HCT116 (cell line): Measurements from ENCODE around the gene MAP2K1. TPM values are rescaled to one million over a fixed set of nuclear protein-coding genes. Genes with fewer than 3 reads are reported as not detected.

ENCODE experiments used
- ATAC-seq: fragments of 200-7000 bp; cut with Tn5 transposase; 2 replicates; pipeline ENCODE4 v1.9.1; 2020; ENCODE audit warnings: mild to moderate bottlenecking, moderate library complexity
- BruUV-seq: library from RNA; stranded (reverse); fragments of 400-500 nt; replicated peaks from 2 replicates; lab custom pipeline; 2021; lab: Mats Ljungman, UMichigan
- CTCF ChIA-PET: fragments of 300-600 bp; sonication (Branson Sonifier 250); formaldehyde crosslinking; loops from one replicate; lab custom pipeline; 2021; ENCODE audit warnings: antibody characterized with exemption; lab: Charles Lee
- POLR2A ChIA-PET: fragments of 300-600, 350-600 bp; sonication (Branson Sonifier 250); formaldehyde crosslinking; loops from one replicate; lab custom pipeline; 2021; ENCODE audit warnings: antibody characterized with exemption; lab: Charles Lee
- RAD21 ChIA-PET, 2 experiments: fragments of 300-600 bp; sonication (Branson Sonifier 250); formaldehyde crosslinking; loops; one replicate each; lab custom pipeline; 2023; ENCODE audit warnings: low total read pairs in 2 of 2; ENCODE audit not compliant: uncharacterized antibody in 2 of 2, unreplicated experiment in 2 of 2, low non-redundant PET in 1 of 2; lab: Charles Lee
- DNase-seq: peaks from one replicate; pipeline ENCODE4 v3.0.0-alpha.2; 2010; ENCODE audit warnings: low read depth, low spot score
- H2AFZ ChIP-seq: fragments of 200-600 bp; shearing (Covaris generic), sonication (generic); 2 replicates; pipeline ENCODE4 v1.6.1; 2017; ENCODE audit warnings: low read depth, mixed run types, mixed read lengths, antibody characterized with exemption, low read length; ENCODE audit not compliant: poor library complexity, severe bottlenecking
- H3K27ac ChIP-seq: 2 replicates; pipeline ENCODE4 v1.5.1; 2012; ENCODE audit warnings: low read depth, low read length
- H3K27me3 ChIP-seq: fragments of 200-600 bp; sonication (generic); 2 replicates; pipeline ENCODE4 v1.6.1; 2016; ENCODE audit warnings: mixed run types, low read length, mixed read lengths; ENCODE audit not compliant: insufficient read depth
- H3K36me3 ChIP-seq, 2 experiments: fragments of 200-500 bp in 1 of 2; fragments of 200-600 bp in 1 of 2; sonication (Bioruptor generic) in 1 of 2; sonication (generic) in 1 of 2; 2 replicates each; pipeline versions ENCODE4 v1.5.1 to v1.6.1; 2014 to 2016; ENCODE audit warnings: low read length in 2 of 2, inconsistent platforms in 1 of 2, mixed read lengths in 1 of 2, mixed run types in 1 of 2; ENCODE audit not compliant: insufficient read depth in 2 of 2, control insufficient read depth in 1 of 2
- H3K4me1 ChIP-seq, 2 experiments: fragments of 200-600 bp in 1 of 2; sonication (generic) in 1 of 2; 2 replicates each; pipeline versions ENCODE4 v1.5.1 to v1.6.1; 2012 to 2017; ENCODE audit warnings: low read length in 2 of 2, inconsistent platforms in 1 of 2, mild to moderate bottlenecking in 1 of 2, mixed read lengths in 1 of 2, mixed run types in 1 of 2, moderate library complexity in 1 of 2; ENCODE audit not compliant: insufficient read depth in 2 of 2, control insufficient read depth in 1 of 2
- H3K4me2 ChIP-seq: fragments of 200-600 bp; sonication (generic); 2 replicates; pipeline ENCODE4 v1.6.1; 2017; ENCODE audit warnings: mixed run types, low read length, mixed read lengths
- H3K4me3 ChIP-seq, 2 experiments: fragments of 200-600 bp in 1 of 2; sonication (generic) in 1 of 2; replicated peaks in 1 of 2; 2 replicates each; pipeline ENCODE4 v1.5.1; 2011 to 2016; ENCODE audit warnings: low read length in 2 of 2, control low read depth in 1 of 2, low read depth in 1 of 2, mild to moderate bottlenecking in 1 of 2, mixed read lengths in 1 of 2, mixed run types in 1 of 2
- H3K79me2 ChIP-seq: fragments of 200-600 bp; sonication (generic); 2 replicates; pipeline ENCODE4 v1.6.1; 2017; ENCODE audit warnings: mild to moderate bottlenecking, mixed run types, low read length, moderate library complexity, mixed read lengths; ENCODE audit not compliant: insufficient read depth
- H3K9ac ChIP-seq: fragments of 200-600 bp; sonication (generic); 2 replicates; pipeline ENCODE4 v1.6.1; 2016; ENCODE audit warnings: low read length, mixed read lengths
- H3K9me2 ChIP-seq: fragments of 200-600 bp; sonication (generic), shearing (Covaris generic); 2 replicates; pipeline ENCODE4 v1.6.1; 2017; ENCODE audit warnings: mixed run types, mild to moderate bottlenecking, moderate library complexity; ENCODE audit not compliant: insufficient read depth
- H3K9me3 ChIP-seq, 2 experiments: fragments of 200-500 bp in 1 of 2; fragments of 200-600 bp in 1 of 2; sonication (Bioruptor generic) in 1 of 2; sonication (generic) in 1 of 2; 2 replicates each; pipeline ENCODE4 v1.6.1; 2014 to 2017; ENCODE audit warnings: low read length in 2 of 2, mixed read lengths in 2 of 2, inconsistent platforms in 1 of 2, low read depth in 1 of 2, mild to moderate bottlenecking in 1 of 2, mixed run types in 1 of 2, moderate library complexity in 1 of 2; ENCODE audit not compliant: control insufficient read depth in 1 of 2, insufficient read depth in 1 of 2
- H4K20me1 ChIP-seq: fragments of 200-600 bp; sonication (generic), shearing (Covaris generic); 2 replicates; pipeline ENCODE4 v1.6.1; 2017; ENCODE audit warnings: mixed run types, mild to moderate bottlenecking, moderate library complexity; ENCODE audit not compliant: insufficient read depth
- ATF3 ChIP-seq: IDR thresholded peaks from 2 replicates; pipeline ENCODE4 v1.6.1; 2012
- CBX3 ChIP-seq: IDR thresholded peaks from 2 replicates; pipeline ENCODE4 v1.6.1; 2012; ENCODE audit warnings: low read depth
- CEBPB ChIP-seq: IDR thresholded peaks from 2 replicates; pipeline ENCODE4 v1.6.1; 2012; ENCODE audit warnings: low read depth
- EZH2 ChIP-seq: fragments of 200-600 bp; sonication (generic); IDR thresholded peaks from 2 replicates; pipeline ENCODE4 v1.6.1; 2017; ENCODE audit warnings: antibody characterized with exemption, mixed run types
- POLR2A ChIP-seq: IDR thresholded peaks from 2 replicates; pipeline ENCODE4 v1.7.0; 2011; ENCODE audit warnings: borderline replicate concordance; ENCODE audit not compliant: insufficient read depth, insufficient read length; ENCODE audit errors: extremely low read depth
- POLR2AphosphoS5 ChIP-seq: IDR thresholded peaks from 2 replicates; pipeline ENCODE4 v1.6.1; 2011; ENCODE audit warnings: mild to moderate bottlenecking, low read depth, low read length, moderate library complexity
- SIN3A ChIP-seq: IDR thresholded peaks from 2 replicates; pipeline ENCODE4 v1.6.1; 2012; ENCODE audit warnings: low read depth
- SP1 ChIP-seq: IDR thresholded peaks from 2 replicates; pipeline ENCODE4 v1.6.1; 2012; ENCODE audit warnings: low read depth
- SRF ChIP-seq: IDR thresholded peaks from 2 replicates; pipeline ENCODE4 v1.6.1; 2012; ENCODE audit warnings: low read depth
- TCF7L2 ChIP-seq: IDR thresholded peaks from 2 replicates; pipeline ENCODE4 v1.7.0; 2011; ENCODE audit warnings: borderline replicate concordance, inconsistent platforms; ENCODE audit not compliant: insufficient read depth, insufficient read length; ENCODE audit errors: extremely low read depth
- ZNF274 ChIP-seq: fragments of 200-500 bp; sonication (Bioruptor generic); IDR thresholded peaks from 2 replicates; pipeline ENCODE4 v1.6.1; 2014; ENCODE audit warnings: mild to moderate bottlenecking, low read depth, low read length, inconsistent platforms
- intact Hi-C: fragments of 100-400 bp; cut with micrococcal nuclease; formaldehyde crosslinking; loops from 2 replicates; pipeline ENCODE4 v1.10.0; 2022
- total RNA-seq: library from RNA; stranded (reverse); gene quantifications from one replicate; pipeline ENCODE4 v1.2.1, GENCODE V29; 2021; ENCODE audit not compliant: unreplicated experiment
- TF ChIP-seq, protein P1 (sequence below): IDR thresholded peaks from 2 replicates; pipeline ENCODE4 v1.6.1; 2012
- TF ChIP-seq, protein P2 (sequence below), 3 experiments: fragments of 200-600 bp in 1 of 3; sonication (generic) in 1 of 3; IDR thresholded peaks in 2 of 3; conservative IDR thresholded peaks in 1 of 3; 2 replicates each; pipeline ENCODE4 v1.5.1; 2012 to 2017; ENCODE audit warnings: low read depth in 2 of 3, low read length in 2 of 3, antibody characterized with exemption in 1 of 3, borderline replicate concordance in 1 of 3, control low read depth in 1 of 3, mild to moderate bottlenecking in 1 of 3, mixed read lengths in 1 of 3, mixed run types in 1 of 3, moderate library complexity in 1 of 3; ENCODE audit not compliant: insufficient read depth in 1 of 3

The MAP2K1 gene
- total RNA-seq, 1 experiment from 2014 or later, result 52.3 TPM

GRCh38 chr15:66489179-66489791 is 102.6 kb downstream of the MAP2K1 start (continued):
- TF ChIP-seq TCF7L2, result no peak
- TF ChIP-seq CBX3, result no peak
- TF ChIP-seq SRF, result no peak

DNA sequence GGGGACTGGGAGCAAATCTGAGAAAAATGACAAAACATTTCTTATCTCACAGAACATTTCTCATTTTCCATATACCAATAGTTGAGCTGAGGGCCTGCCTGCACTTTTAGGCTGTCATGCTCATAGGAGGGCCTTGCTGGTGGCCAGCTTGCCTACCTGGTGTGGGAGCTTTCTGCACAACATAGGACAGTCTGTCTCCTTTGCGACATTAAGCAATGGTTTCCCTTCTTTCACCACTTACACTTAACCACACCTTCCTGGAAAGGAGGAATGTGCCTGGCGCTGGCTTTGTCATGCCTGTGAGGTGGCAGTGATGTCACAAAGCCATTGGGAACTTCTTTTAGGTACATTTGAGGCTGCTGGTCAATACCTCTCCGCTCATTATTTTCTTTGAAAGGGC is 105.1 kb downstream of the MAP2K1 start:
- H3K4me3 ChIP-seq, result no peak overlapping the region
- H3K9me2 ChIP-seq, result no peaks in the 10 kb centered on the region
- ChIA-PET RAD21 (no interaction called here), CTCF (no interaction called here), POLR2A (interaction anchor here (1.1 kb wide), 1 partner anchor 13 kb away, joined by 3 read pairs; the partner anchor contains the start of gene ZWILCH)
- peaks cover 41 to 50% of the 10 kb centered on the region in 2 experiments for H3K36me3 ChIP-seq
- H2AFZ ChIP-seq, result no peak overlapping the region
- no peak overlapping the region for H3K27ac ChIP-seq
- no peaks in the 10 kb centered on the region for H4K20me1 ChIP-seq
- intact Hi-C loops, result no loop called here
- H3K79me2 ChIP-seq, result peaks cover 34% of the 10 kb centered on the region
- no peak for TF ChIP-seq ATF3
- no peak for TF ChIP-seq POLR2AphosphoS5
- no peak for TF ChIP-seq SRF
- TF ChIP-seq, protein P1, sequence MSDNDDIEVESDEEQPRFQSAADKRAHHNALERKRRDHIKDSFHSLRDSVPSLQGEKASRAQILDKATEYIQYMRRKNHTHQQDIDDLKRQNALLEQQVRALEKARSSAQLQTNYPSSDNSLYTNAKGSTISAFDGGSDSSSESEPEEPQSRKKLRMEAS, result no peak
- no peak for TF ChIP-seq SP1
- TF ChIP-seq, protein P2, sequence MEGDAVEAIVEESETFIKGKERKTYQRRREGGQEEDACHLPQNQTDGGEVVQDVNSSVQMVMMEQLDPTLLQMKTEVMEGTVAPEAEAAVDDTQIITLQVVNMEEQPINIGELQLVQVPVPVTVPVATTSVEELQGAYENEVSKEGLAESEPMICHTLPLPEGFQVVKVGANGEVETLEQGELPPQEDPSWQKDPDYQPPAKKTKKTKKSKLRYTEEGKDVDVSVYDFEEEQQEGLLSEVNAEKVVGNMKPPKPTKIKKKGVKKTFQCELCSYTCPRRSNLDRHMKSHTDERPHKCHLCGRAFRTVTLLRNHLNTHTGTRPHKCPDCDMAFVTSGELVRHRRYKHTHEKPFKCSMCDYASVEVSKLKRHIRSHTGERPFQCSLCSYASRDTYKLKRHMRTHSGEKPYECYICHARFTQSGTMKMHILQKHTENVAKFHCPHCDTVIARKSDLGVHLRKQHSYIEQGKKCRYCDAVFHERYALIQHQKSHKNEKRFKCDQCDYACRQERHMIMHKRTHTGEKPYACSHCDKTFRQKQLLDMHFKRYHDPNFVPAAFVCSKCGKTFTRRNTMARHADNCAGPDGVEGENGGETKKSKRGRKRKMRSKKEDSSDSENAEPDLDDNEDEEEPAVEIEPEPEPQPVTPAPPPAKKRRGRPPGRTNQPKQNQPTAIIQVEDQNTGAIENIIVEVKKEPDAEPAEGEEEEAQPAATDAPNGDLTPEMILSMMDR (IDR thresholded peaks at IDR 0.05 in 2 of 3, conservative IDR thresholded peaks at IDR 0.05 in 1 of 3; ENCODE audit: borderline replicate concordance in 1 of 3, insufficient read depth in 1 of 3, low read depth in 2 of 3, low read length in 2 of 3), result no peak
- TF ChIP-seq POLR2A, result no peak
- TF ChIP-seq SIN3A, result no peak
- no peak for TF ChIP-seq CEBPB
- no peak for TF ChIP-seq ZNF274
- TF ChIP-seq EZH2, result no peak
- TF ChIP-seq, all 23 proteins: peak for 0
- Histone ChIP-seq H3K9ac (no peak overlapping the region), H3K4me1 (peaks cover 3 to 6% of the 10 kb centered on the region in 2 experiments; a peak in 2 of 4 replicates), H3K9me3 (no peaks in the 10 kb centered on the region), H3K4me2 (no peak overlapping the region), H3K27me3 (no peaks in the 10 kb centered on the region)
- ATAC-seq, result no peak
- no TSS peak for BruUV-seq
- no peak for DNase-seq
